ENCODE results near the gene HAPLN2.

Gene HAPLN2

DNA sequence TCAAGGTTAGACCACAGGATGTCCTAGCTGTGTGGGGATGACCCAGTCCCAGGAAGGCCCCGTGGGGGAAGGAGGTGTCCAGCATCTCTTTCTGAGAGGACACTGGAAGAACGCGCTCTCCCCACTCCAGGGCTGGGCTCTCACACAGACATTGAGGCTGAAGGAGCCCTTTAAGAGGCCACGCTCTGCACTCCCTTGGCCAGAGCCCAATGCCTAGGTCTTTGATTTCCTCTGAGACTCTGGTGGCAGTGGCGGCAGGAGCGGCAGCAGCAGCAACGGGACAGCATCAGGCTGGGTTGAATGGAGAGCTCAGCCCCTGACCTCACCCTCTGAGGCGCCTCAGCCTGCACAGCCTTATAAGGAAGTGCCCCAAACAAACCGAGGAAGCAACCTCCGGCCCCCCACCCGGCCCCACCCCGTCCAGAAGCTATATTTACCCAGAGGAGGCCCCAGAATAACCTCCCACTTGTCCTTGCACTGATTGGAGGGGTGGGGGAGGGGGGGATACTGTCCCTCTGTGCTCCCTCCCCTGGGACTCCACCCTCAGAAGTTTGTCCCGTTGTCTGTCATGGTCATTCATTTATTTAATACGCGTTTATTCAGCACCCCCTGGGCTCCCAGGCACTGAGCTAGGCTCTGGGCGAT, 45.7 kb downstream of the HAPLN2 start:
- DNase-seq, result no peak

DNA sequence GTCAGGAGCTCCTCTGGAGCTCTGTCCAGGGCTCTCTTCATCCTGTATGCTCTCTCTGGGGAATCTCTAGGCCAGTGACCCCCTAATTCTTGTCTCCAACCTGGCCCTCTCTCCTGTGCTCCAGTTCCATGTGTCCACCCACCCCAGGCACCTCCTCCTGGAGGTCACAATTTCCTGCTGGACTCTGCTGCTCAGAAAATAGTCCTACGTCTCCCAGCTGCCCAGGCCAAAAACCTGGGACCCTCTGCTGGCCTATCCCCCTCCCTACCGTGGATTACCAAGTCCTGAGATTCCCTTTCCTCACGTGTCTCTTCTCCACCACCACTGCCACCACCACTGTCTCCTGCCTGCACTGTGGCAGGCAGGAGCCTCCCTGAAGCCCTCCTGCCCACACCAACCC, 46.3 kb downstream of the HAPLN2 start:
- no peak for DNase-seq

- DNase-seq, result no peak
Measured at GRCh38 chr1:156666862-156667609, 47.8 kb downstream of the HAPLN2 start.

GRCh38 chr1:156667610-156667967, 48.4 kb downstream of the HAPLN2 start:
- DNase-seq, result no peak

DNA sequence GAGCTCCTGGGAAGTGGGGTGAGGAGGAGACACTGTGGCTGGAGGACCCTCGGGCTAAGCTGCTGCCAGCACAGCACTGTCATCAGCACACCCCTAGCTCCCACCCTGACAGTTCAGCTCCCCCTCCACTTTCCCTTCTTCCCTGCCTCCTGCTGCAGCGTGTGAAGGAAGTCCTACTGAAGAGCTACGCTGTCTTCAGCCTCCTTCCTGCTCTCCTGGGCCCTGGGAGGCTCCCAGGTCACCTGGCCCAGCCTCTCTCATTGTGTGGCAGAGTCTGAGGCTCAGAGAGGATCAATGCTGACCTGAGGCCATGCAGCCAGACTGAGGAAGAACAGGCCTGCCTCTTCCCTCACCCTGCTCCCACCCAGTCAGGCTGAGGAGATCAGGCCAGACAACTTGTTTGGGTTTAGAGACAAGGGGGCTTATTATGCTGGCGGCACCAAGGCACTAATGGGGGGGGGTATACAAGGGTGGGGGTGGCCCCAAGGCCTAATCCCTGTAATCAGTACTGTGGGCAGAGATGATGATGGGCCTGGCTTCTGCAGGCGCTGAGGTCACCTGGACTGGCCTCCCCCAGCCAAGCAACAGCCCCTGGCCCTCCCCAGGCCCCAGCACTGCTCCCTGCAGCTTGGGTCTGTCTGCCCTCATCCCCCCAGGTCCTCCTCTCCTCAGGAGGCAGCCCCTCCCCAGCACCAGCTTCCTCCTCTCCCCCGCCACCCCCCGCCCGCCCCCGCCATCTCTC, 48.9 kb downstream of the HAPLN2 start:
- no peak for DNase-seq

GRCh38 chr1:156668801-156669637, 49.8 kb downstream of the HAPLN2 start:
- DNase-seq, result no peak

GRCh38 chr1:156669794-156670193, 50.6 kb downstream of the HAPLN2 start:
- DNase-seq, result no peak

- DNase-seq, result no peak
Measured at GRCh38 chr1:156670359-156670758, 51.1 kb downstream of the HAPLN2 start.

- DNase-seq, result no peak
Measured at GRCh38 chr1:156670791-156671190, 51.6 kb downstream of the HAPLN2 start.

DNA sequence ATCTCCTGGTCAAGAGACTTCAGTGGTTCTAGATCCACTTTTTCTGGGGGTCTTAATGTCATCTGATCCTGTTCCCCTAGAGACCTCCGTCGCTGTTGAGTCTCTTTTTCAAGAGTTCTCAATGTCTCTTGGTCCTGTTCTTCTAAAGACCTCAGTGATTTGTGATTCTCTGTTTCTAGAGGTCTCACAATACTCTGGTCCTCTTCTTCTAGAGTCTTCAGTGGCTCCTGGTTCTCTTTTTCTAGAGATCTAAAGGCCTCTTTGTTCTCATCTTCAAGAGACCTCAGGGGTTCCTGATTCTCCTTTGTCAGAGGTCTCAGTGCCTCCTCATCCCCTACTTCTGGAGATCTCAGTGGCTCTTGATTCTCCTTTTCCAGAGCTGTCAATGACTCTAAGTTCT, 52.6 kb downstream of the HAPLN2 start:
- DNase-seq, result no peak

- no peak for DNase-seq
Measured at GRCh38 chr1:156673387-156674121, 54.3 kb downstream of the HAPLN2 start.

All from stimulated activated CD4-positive, alpha-beta T cell treated with anti-CD3 and anti-CD28 coated beads, Interleukin-1b, Interleukin-23, amount 100 ng/mL, for 48 hours (primary cell).